ENCODE results near the gene TAAR6. TPM values are rescaled to one million over a fixed set of nuclear protein-coding genes. Genes with fewer than 3 reads are reported as not detected.
A peak's percentile ranks its signal among the peaks of the same experiment; 100 is the strongest.
"Not testable (repeated sequence)": the region's sequence is repeated elsewhere in the genome, so short reads cannot be mapped to it uniquely, and the experiment has no call there.

Gene TAAR6, protein sequence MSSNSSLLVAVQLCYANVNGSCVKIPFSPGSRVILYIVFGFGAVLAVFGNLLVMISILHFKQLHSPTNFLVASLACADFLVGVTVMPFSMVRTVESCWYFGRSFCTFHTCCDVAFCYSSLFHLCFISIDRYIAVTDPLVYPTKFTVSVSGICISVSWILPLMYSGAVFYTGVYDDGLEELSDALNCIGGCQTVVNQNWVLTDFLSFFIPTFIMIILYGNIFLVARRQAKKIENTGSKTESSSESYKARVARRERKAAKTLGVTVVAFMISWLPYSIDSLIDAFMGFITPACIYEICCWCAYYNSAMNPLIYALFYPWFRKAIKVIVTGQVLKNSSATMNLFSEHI
- total RNA-seq: not detected

DNA sequence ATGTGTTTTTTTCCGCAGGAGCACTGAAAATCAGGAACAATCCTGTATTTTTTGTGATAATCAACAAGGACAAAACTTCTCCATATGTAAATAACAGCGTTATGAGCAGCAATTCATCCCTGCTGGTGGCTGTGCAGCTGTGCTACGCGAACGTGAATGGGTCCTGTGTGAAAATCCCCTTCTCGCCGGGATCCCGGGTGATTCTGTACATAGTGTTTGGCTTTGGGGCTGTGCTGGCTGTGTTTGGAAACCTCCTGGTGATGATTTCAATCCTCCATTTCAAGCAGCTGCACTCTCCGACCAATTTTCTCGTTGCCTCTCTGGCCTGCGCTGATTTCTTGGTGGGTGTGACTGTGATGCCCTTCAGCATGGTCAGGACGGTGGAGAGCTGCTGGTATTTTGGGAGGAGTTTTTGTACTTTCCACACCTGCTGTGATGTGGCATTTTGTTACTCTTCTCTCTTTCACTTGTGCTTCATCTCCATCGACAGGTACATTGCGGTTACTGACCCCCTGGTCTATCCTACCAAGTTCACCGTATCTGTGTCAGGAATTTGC is at the start of gene TAAR6:
Gene TAAR6 (plus strand): TSS at position 102 of the 557 bp plus-strand sequence. CDS start 0 bp downstream, at position 102.
- Mint-ChIP-seq H3K27ac (no peak within 1 kb of the TSS), H3K27me3 (peaks cover 17% of the 10 kb centered on the region), H3K4me3 (no peak within 1 kb of the TSS), H3K36me3 (ENCODE audit: low read depth) (no peaks in the 10 kb centered on the region), H3K4me1 (no peaks in the 10 kb centered on the region), H3K9me3 (ENCODE audit: low read depth) (no peaks in the 10 kb centered on the region)
- POLR2A ChIA-PET: no interaction called here
- CTCF ChIA-PET: no interaction called here
- intact Hi-C loops (cut with DNase I, micrococcal nuclease): no loop called here
- ATAC-seq: no peak
- DNase-seq: no peak

DNA sequence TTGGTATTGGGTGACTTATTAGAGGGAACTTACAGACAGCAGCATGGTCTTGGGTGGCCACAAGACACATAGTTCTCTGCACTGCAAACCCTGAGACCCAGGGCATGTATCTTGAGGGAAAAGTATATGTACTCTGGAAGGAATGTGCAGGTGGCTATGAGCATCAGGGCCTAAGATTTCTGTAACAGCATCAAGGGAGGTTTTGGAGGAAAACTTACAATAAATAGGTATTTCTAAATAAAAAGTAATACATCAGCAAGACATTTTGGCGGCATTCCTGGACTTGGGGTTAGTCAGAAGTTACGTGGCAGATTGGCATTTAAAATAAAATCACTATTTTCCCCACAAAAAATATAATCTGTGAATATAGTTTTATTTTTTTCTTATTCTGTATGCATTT is 49.2 kb upstream of the TAAR6 start:
- intact Hi-C loops (cut with DNase I, micrococcal nuclease): no loop called here
- no peak for ATAC-seq
- Mint-ChIP-seq H3K27me3 (peaks cover 8% of the 10 kb centered on the region), H3K4me3 (no peak overlapping the region), H3K36me3 (ENCODE audit: low read depth) (no peaks in the 10 kb centered on the region), H3K27ac (no peak overlapping the region), H3K9me3 (ENCODE audit: low read depth) (no peaks in the 10 kb centered on the region), H3K4me1 (no peaks in the 10 kb centered on the region)
- no peak for DNase-seq
- CTCF ChIA-PET: interaction anchor here (1.5 kb wide), 1 partner anchor 9 kb away, joined by 5 read pairs; no protein-coding TSS in a partner anchor
- POLR2A ChIA-PET: no interaction called here

DNA sequence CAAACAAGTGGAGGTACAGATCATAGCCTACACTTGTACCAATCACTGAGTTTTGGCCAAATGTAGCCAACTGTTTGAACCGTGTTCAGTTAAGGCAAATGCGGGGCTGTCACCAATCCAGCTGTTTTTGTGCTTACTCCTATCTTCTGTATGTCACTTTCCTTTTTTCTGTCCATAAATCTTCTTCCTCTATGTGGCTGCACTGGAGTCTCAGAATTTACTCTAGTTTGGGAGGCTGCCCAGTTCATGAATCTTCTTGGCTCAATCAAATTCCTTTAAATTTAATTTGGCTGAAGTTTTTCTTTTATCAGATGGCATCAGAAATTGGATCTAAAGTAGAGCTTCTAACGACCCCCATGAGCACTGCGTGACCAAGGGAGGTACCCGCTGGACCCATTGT is 45.5 kb upstream of the TAAR6 start:
- Mint-ChIP-seq H3K36me3 (ENCODE audit: low read depth) (no peaks in the 10 kb centered on the region), H3K4me1 (no peaks in the 10 kb centered on the region), H3K4me3 (no peak overlapping the region), H3K27ac (no peak overlapping the region), H3K9me3 (ENCODE audit: low read depth) (no peaks in the 10 kb centered on the region), H3K27me3 (peaks cover 10% of the 10 kb centered on the region)
- ATAC-seq (no peak), DNase-seq (no peak)
- CTCF ChIA-PET: interaction anchor here (0.5 to 1.5 kb wide), 2 partner anchors 9 to 437 kb away, joined by 3 read pairs; no protein-coding TSS in a partner anchor
- intact Hi-C loops (cut with DNase I, micrococcal nuclease): no loop called here
- POLR2A ChIA-PET: no interaction called here

DNA sequence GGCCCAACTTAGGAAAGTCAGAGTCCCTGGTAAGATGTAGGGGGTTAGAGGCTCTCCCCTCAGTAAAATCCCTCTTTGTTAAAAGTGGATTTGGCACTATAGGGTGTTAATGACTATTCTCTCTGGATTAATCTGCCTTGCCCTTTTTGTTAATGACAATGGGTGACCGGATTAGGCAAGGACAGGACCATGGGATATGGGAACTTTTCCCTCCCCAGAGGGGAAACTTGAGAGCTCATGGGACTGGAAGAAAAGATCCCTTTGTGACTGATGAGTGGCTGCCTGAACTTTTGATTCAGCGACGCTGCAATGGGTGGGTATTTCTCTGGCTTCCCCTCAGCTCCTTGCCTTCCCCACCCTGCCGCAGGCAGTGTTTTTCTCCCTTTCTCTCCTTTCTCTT is 44.3 kb upstream of the TAAR6 start:
- no peak overlapping the region for H3K4me3 Mint-ChIP-seq
- H3K27ac Mint-ChIP-seq: no peak overlapping the region
- intact Hi-C loops (cut with DNase I, micrococcal nuclease): no loop called here
- DNase-seq: no peak
- ATAC-seq: no peak
- no peaks in the 10 kb centered on the region for H3K9me3 Mint-ChIP-seq (ENCODE audit: low read depth)
- no peaks in the 10 kb centered on the region for H3K36me3 Mint-ChIP-seq (ENCODE audit: low read depth)
- POLR2A ChIA-PET: no interaction called here
- CTCF ChIA-PET: interaction anchor here (0.7 to 2.3 kb wide), 4 partner anchors 9 to 299 kb away, joined by 3 to 8 read pairs (median 5); partner anchors contain the start of gene STX7
- H3K4me1 Mint-ChIP-seq: no peaks in the 10 kb centered on the region
- H3K27me3 Mint-ChIP-seq: peaks cover 12% of the 10 kb centered on the region

DNA sequence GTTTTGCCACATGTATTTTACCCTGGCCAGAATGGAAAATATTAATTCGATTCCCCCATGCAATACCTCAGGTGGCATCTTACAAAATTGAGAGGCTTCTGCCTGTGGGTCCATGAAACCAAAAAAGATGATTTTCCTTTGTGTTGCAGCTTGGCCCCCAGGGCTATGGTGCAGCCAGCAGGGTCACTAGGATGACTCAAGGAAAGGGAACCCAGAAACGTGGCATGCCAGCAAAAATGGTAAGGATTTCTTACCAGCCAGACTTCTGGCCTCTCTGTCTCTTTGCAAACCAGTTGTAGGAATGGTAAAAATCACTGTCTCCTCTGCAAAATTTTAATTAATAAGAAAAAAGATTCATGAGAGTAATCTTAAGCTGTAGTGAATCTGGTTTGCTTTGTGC is 43.7 kb upstream of the TAAR6 start:
- DNase-seq (no peak), ATAC-seq (no peak)
- H3K27me3 Mint-ChIP-seq: peaks cover 12% of the 10 kb centered on the region
- POLR2A ChIA-PET: no interaction called here
- no peaks in the 10 kb centered on the region for H3K36me3 Mint-ChIP-seq (ENCODE audit: low read depth)
- intact Hi-C loops (cut with DNase I, micrococcal nuclease): no loop called here
- no peaks in the 10 kb centered on the region for H3K9me3 Mint-ChIP-seq (ENCODE audit: low read depth)
- CTCF ChIA-PET: interaction anchor here (0.7 to 2.3 kb wide), 4 partner anchors 9 to 299 kb away, joined by 3 to 8 read pairs (median 5); partner anchors contain the start of gene STX7
- no peak overlapping the region for H3K4me3 Mint-ChIP-seq
- no peak overlapping the region for H3K27ac Mint-ChIP-seq
- no peaks in the 10 kb centered on the region for H3K4me1 Mint-ChIP-seq

DNA sequence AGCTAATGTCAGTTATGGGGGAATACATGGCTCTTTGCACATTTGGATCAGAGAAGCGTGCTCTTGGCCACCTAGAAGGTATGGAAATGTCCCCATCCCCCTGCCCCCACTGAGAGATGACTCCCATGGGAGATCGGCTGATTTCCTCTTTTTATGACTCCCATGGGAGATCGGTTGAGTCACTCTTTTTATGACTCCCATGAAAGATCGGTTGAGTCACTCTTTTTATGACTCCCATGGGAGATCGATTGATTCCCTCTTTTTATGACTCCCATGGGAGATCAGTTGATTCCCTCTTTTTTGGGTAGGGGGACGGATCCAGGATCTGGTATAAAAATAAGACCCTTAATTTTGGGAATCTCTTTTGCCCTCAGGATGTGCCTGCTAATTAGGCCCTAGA is 42.3 kb upstream of the TAAR6 start:
- CTCF ChIA-PET: interaction anchor here (0.8 to 1.2 kb wide), 3 partner anchors 9 to 237 kb away, joined by 3 to 5 read pairs (median 3); no protein-coding TSS in a partner anchor

DNA sequence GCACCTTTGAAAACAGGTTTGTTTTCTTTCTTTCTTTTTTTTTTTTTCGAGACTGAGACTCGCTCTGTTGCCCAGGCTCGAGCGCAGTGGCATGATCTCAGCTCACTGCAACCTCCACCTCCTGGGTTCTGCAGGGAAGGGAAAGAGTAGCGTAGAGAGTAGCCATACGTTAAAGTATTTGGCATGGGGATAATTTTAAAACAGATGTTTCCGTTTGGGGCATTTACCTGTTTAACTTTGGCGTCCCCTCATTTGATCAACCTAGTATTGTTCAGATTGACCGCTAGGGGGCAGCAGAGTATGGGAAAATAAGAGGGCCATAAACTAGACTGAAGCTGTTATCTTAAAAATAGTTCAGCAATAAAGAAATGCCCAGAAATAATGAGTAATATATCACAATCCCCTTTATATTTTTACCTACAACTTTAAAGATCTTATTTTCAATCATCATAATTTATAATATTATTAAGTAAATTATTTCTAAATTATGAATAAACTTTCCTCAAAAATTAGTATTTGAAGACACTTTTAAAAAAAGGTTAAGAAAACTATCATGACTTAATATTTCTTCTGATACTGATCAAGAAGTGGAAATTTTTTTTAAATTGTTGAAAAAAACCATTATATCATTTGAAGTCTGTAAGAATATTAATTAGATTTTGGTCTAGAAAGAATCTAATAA is 39.7 kb upstream of the TAAR6 start:
- POLR2A ChIA-PET: no interaction called here
- H3K4me1 Mint-ChIP-seq: no peaks in the 10 kb centered on the region
- DNase-seq (peak; percentile 82), ATAC-seq (peak; percentile 57)
- H3K4me3 Mint-ChIP-seq: no peak overlapping the region
- no peak overlapping the region for H3K27ac Mint-ChIP-seq
- H3K9me3 Mint-ChIP-seq (ENCODE audit: low read depth): no peaks in the 10 kb centered on the region
- H3K27me3 Mint-ChIP-seq: peaks cover 6% of the 10 kb centered on the region
- no peaks in the 10 kb centered on the region for H3K36me3 Mint-ChIP-seq (ENCODE audit: low read depth)
- intact Hi-C loops (cut with DNase I, micrococcal nuclease): loop anchor here (1.0 to 10.0 kb wide), 10 partner anchors 132 to 1386 kb away; partner anchors contain the start of genes RPS12 (in 1 of the 2) and SLC18B1 (in 1 of the 2)
- CTCF ChIA-PET: interaction anchor here (0.6 to 2.2 kb wide), 16 partner anchors 9 to 299 kb away, joined by 3 to 13 read pairs (median 4); partner anchors contain the start of gene STX7

More for the DNA sequence above, 42.3 kb upstream of the TAAR6 start:
- no peak overlapping the region for H3K27ac Mint-ChIP-seq
- H3K36me3 Mint-ChIP-seq (ENCODE audit: low read depth): no peaks in the 10 kb centered on the region
- intact Hi-C loops (cut with DNase I, micrococcal nuclease): no loop called here
- DNase-seq: no peak
- H3K27me3 Mint-ChIP-seq: peaks cover 12% of the 10 kb centered on the region
- no peak for ATAC-seq
- no peaks in the 10 kb centered on the region for H3K9me3 Mint-ChIP-seq (ENCODE audit: low read depth)
- H3K4me3 Mint-ChIP-seq: no peak overlapping the region
- POLR2A ChIA-PET: no interaction called here
- H3K4me1 Mint-ChIP-seq: no peaks in the 10 kb centered on the region

DNA sequence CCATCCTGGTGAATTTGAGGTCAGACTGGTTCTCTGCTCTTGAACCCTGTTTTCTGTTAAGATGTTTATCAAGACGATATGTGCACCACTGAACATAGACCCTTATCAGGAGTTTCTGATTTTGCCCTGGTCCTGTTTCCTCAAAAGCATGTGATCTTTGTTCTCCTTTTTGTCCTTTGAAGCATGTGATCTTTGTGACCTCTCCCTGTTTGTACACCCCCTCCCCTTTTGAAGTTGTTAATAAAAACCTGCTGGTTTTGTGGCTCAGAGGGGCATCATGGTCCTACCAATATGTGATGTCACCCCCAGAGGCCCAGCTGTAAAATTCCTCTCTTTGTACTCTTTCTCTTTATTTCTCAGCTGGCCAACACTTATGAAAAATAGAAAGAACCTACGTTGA is 35.6 kb upstream of the TAAR6 start:
- H3K27me3 Mint-ChIP-seq: peaks cover 14% of the 10 kb centered on the region
- H3K4me1 Mint-ChIP-seq; H3K4me3 Mint-ChIP-seq; H3K27ac Mint-ChIP-seq; ATAC-seq; H3K9me3 Mint-ChIP-seq (ENCODE audit: low read depth); DNase-seq; POLR2A ChIA-PET; H3K36me3 Mint-ChIP-seq (ENCODE audit: low read depth); CTCF ChIA-PET: not testable (repeated sequence)
- intact Hi-C loops (cut with DNase I, micrococcal nuclease): loop anchor here (5.0 to 10.0 kb wide), 6 partner anchors 128 to 1018 kb away; partner anchors contain the start of genes RPS12 (in 1 of the 2) and SLC18B1 (in 1 of the 2)

DNA sequence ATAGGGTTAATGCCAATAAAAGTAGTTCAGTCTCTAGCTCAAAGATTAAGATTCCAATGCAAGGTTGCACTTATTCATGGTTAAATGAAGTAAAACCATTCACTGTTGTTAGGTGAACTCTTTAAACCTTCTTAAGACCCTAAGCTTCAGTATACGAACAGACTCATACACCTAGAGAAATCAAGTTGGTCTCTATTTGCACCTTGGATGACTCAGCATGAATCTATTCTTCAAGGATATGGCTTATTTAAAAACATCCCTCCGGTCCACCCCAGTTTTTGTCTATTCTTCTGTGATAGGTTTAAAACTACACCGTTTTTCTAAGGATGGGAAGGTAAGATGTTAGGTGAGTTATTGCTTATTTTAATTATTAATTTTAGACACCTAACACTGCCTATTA is 33.0 kb upstream of the TAAR6 start:
- Mint-ChIP-seq H3K4me3 (no peak overlapping the region), H3K27me3 (peaks cover 18% of the 10 kb centered on the region), H3K9me3 (ENCODE audit: low read depth) (no peaks in the 10 kb centered on the region), H3K27ac (no peak overlapping the region), H3K4me1 (no peaks in the 10 kb centered on the region), H3K36me3 (ENCODE audit: low read depth) (no peaks in the 10 kb centered on the region)
- ATAC-seq: no peak
- POLR2A ChIA-PET: no interaction called here
- no peak for DNase-seq
- intact Hi-C loops (cut with DNase I, micrococcal nuclease): loop anchor here in 1 of 2 experiments (10.0 kb wide), 1 partner anchor 128 kb away; no protein-coding TSS in a partner anchor
- CTCF ChIA-PET: interaction anchor here (0.6 kb wide), 2 partner anchors 978 to 1548 kb away, joined by 3 read pairs; no protein-coding TSS in a partner anchor

DNA sequence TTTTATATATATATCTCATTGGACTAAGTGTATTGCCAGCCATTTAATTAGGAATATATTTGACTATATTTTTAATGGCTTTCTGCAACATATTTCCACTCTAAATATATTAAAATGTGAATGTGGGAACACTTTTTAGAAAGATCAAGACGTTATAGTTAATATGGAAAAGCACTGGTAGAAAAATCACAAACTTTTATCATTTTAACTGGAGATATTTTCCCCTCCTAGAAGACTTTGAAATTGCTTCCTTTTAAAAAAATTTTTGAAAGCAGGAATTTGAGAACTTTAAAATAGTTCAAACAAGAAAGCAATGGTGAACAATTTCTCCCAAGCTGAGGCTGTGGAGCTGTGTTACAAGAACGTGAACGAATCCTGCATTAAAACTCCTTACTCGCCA is 32.1 kb upstream of the TAAR6 start, which contains the start of gene TAAR9:
Gene TAAR9 (plus strand): TSS at position 301 of the 400 bp plus-strand sequence. CDS start 13 bp downstream, at position 314.
- POLR2A ChIA-PET: no interaction called here
- CTCF ChIA-PET: interaction anchor here (0.6 to 1.5 kb wide), 2 partner anchors 261 to 1548 kb away, joined by 3 to 6 read pairs; partner anchors contain the start of gene SLC18B1
- intact Hi-C loops (cut with DNase I, micrococcal nuclease): loop anchor here in 1 of 2 experiments (10.0 kb wide), 1 partner anchor 127 kb away; no protein-coding TSS in a partner anchor
- Mint-ChIP-seq H3K4me1 (no peaks in the 10 kb centered on the region), H3K36me3 (ENCODE audit: low read depth) (no peaks in the 10 kb centered on the region), H3K27me3 (peaks cover 18% of the 10 kb centered on the region), H3K27ac (no peak within 1 kb of the TSS), H3K9me3 (ENCODE audit: low read depth) (no peaks in the 10 kb centered on the region), H3K4me3 (no peak within 1 kb of the TSS)
- ATAC-seq (no peak), DNase-seq (no peak)

DNA sequence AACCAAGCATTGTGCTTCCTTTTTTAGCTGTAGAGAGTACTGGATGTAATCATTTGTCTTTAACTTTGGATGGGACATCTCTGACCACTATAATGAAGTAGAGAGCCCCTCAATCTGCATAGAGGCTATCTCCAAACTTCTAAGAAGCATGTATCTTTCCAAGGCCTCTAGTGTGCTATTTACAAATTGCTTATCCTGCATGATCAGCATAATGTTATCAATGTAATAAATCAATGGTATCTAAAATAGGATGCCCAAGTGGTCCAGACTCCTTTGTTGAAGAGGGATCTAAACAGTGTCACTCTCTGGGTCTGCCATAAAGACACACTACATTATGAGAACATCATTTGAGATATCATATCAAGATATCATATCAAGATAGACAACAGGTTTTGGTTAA is 25.3 kb upstream of the TAAR6 start:
- H3K9me3 Mint-ChIP-seq (ENCODE audit: low read depth): no peaks in the 10 kb centered on the region
- ATAC-seq (no peak), DNase-seq (no peak)
- no peaks in the 10 kb centered on the region for H3K4me1 Mint-ChIP-seq
- H3K36me3 Mint-ChIP-seq (ENCODE audit: low read depth): no peaks in the 10 kb centered on the region
- intact Hi-C loops (cut with DNase I, micrococcal nuclease): no loop called here
- CTCF ChIA-PET: no interaction called here
- H3K27ac Mint-ChIP-seq: no peak overlapping the region
- H3K4me3 Mint-ChIP-seq: no peak overlapping the region
- peaks cover 12% of the 10 kb centered on the region for H3K27me3 Mint-ChIP-seq
- POLR2A ChIA-PET: interaction anchor here (0.7 kb wide), 1 partner anchor 51 kb away, joined by 3 read pairs; no protein-coding TSS in a partner anchor

Data from activated CD4-positive, alpha-beta T cell treated with anti-CD3 and anti-CD28 coated beads for 36 hours (primary cell).